Spleen (tissue), 7 donors: ENCODE results near the gene OBSL1.

Experiments
- POLR2A ChIP-seq, 3 donors: fragments of 450-650 bp; IDR thresholded peaks; one replicate each; pipeline ENCODE4 v1.5.1; 2017; ENCODE audit warnings: antibody characterized with exemption in 3 of 3, mild to moderate bottlenecking in 1 of 3
- TF ChIP-seq, protein P1 (sequence below), 11 experiments: fragments of 200-600 bp in 7 of 11; fragments of 450-650 bp in 4 of 11; sonication (generic) in 4 of 11; IDR thresholded peaks in 8 of 11; conservative IDR thresholded peaks in 3 of 11; 1 replicate in 7 of 11; 2 replicates in 4 of 11; pipeline versions ENCODE4 v1.4.0 to v1.8.0; 2016 to 2021; ENCODE audit warnings: antibody characterized with exemption in 11 of 11, inconsistent platforms in 4 of 11, mild to moderate bottlenecking in 1 of 11
- donor health status: DM: no; HTN: no; CAD: no; lungs with moderate emphysema.
- donor health status: DM: no; HTN: no; CAD: no.
- donor health status: DM: no; HTN: no; CAD: no.

DNA sequence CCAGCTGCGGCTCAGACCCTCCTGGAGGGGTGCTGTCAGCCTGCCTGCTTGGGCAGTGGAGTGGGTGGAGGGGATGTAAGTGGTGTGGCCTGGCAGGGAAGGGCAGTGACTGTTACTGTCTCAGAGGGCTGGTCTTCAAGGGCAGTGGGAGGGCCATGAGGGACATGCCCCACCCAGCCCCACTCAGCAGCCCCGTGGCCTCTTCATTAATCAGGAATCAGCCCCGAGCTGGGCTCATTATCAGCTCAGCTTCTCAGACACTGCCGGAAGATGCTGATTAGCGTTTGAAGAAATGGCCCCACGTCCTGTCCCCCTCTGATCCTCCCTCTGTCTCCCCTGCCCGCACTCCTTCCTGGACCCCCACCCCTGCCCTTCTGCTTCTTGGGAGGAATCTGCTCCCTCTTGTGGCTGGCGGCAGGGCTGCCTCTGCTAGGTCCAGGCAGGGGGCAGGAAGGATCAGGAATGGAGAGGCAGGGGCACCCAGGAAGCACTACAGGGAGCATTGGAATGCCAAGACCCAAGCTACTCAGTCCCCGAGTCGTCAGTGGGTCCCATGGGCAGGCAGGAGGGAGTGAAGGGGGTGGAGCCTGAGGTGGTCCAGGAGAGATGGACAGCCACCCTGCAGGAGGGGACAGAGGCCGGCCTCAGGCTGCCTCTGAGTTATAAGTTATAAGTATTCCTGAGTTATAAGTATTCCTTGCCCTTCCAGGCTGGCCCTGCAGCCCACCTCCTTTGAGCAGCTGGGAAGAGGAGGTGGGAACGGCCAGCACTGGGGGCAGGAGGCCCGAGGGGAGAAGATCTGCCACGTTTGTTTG lies 50.1 kb downstream of the OBSL1 start:
- TF ChIP-seq, protein P1, sequence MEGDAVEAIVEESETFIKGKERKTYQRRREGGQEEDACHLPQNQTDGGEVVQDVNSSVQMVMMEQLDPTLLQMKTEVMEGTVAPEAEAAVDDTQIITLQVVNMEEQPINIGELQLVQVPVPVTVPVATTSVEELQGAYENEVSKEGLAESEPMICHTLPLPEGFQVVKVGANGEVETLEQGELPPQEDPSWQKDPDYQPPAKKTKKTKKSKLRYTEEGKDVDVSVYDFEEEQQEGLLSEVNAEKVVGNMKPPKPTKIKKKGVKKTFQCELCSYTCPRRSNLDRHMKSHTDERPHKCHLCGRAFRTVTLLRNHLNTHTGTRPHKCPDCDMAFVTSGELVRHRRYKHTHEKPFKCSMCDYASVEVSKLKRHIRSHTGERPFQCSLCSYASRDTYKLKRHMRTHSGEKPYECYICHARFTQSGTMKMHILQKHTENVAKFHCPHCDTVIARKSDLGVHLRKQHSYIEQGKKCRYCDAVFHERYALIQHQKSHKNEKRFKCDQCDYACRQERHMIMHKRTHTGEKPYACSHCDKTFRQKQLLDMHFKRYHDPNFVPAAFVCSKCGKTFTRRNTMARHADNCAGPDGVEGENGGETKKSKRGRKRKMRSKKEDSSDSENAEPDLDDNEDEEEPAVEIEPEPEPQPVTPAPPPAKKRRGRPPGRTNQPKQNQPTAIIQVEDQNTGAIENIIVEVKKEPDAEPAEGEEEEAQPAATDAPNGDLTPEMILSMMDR (IDR thresholded peaks at IDR 0.05 in 8 of 11, conservative IDR thresholded peaks at IDR 0.05 in 3 of 11): peak in 7 of 11 experiments; percentile 9 to 42 (median 25)
- no peak for TF ChIP-seq POLR2A (IDR thresholded peaks at IDR 0.05)
